Left forelimb (tissue), 1 donor: Measurements from ENCODE around the gene CNOT1.
"Not testable (repeated sequence)": the region's sequence is repeated elsewhere in the genome, so short reads cannot be mapped to it uniquely, and the experiment has no call there.

Experiments
- DNase-seq: peaks from one replicate; pipeline ENCODE4 v3.0.0-alpha.2; 2018; ENCODE audit warnings: low spot score

CNOT1 gene

DNA sequence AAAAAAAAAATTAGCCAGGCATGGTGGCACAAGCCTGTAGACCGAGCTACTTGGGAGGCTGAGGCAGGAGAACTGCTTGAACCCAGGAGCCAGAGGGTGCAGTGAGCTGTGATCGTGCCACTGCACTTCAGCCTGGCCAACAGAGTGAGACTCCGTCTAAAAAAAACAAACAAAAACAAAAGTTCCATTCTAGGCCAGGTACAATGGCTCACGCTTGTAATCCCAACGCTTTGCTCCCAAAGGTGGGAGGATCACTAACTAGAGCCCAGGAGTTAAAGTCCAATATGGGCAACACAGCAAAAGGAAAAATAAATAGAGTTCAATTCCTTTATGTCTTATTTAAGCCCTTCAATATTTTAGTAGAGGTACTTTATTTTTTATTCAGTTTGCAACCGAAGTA, 47.5 kb downstream of the CNOT1 start:
- no peak for DNase-seq

DNA sequence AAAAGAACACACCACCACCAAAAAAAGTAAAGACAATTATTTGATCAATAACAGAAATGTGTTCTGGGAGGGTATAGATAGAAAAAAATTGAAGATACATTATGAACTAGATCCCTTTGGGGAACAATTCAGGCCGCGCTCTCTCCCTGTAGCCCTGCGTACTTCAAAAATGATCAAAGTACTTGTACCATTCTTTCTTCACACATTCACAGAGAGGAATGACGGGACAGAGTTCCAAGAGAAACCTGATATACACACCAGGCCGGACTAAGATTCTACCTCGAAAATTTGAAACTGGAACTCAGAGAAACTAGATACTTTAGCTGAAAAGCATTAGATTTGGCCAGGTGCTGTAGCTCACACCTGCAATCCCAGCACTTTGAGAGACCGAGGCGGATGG, 50.0 kb downstream of the CNOT1 start:
- DNase-seq: no peak

- DNase-seq: no peak
Observed at GRCh38 chr16:58578642-58579041, 51.0 kb downstream of the CNOT1 start.

DNA sequence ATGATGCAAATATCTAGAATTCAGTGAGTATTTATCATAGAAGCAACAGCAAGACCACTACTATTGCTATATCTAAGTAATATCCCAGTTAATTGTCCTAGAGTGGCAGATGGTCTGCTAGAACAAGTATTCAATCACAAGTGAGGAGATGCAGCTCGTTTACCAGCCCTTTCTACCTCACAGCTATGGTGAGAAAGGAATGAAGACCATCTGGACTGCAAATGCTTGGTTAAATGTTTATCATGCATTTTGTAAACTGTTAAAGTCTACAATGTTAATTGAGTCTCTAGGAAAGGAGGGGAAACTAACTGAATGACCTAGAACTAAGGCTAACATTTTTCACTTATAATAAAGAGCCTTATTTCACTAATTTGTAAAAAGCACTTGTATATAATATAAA, 52.5 kb downstream of the CNOT1 start:
- DNase-seq: no peak

GRCh38 chr16:58574895-58575294, 54.7 kb downstream of the CNOT1 start:
- DNase-seq: no peak

- DNase-seq: not testable (repeated sequence)
Observed at GRCh38 chr16:58565697-58566096, 63.9 kb downstream of the CNOT1 start.

DNA sequence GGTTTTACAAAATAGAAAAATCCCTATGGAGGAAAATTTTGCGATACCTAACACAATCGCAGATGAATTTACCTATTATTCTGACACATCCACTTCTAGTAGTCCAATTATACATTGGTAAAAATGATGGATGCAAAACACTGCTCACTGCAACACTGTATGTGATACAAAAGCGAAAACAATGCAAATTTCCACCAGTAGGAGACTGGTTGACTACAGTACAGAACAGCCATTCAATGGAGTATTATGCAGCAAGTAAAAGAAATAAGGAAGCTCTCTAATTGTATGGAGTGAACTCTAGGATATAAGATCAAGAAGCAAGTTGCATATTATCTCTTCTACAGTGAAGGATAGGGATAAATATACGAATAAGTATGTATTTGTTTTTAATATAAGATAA, 65.9 kb downstream of the CNOT1 start:
- no peak for DNase-seq

DNA sequence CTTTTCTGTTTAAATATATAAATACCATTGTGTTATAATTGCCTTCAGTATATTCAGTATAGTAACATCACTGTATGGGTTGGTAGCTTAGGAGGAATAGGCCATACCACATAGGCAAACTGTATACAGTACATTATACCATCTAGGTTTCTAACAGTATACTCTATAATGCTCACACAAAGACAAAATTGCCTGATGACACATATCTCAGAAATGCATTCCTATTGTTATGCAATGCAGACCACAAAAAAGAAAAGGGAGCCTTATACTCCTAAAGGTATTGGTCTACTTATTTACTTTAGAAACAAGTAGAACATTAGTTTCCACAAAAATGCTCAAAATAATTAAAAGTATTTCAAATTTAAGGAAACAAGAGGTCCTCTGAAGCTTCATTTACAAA, 66.4 kb downstream of the CNOT1 start:
- DNase-seq: no peak

GRCh38 chr16:58556678-58557077, 72.9 kb downstream of the CNOT1 start:
- DNase-seq: no peak

DNA sequence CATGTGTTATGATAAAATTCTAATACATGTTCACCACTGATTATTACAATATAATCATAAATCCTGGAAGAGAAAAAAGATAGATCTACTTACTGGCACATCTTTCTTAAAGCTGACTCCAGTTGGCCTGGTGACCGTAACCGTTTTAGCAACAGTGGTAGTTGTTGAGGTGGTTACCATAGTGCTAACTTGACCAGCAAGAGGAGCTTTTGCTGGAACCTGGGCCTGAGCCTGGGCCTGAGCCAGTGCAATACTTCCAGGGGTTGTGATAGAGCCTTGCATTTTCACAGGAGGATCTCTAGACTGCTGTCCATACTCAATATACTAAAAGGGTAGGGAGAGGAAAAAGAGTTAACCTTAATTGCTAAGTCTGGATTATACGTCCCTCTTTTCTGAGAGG, 78.1 kb downstream of the CNOT1 start:
- no peak for DNase-seq

GRCh38 chr16:58548378-58548777, 81.2 kb downstream of the CNOT1 start:
- no peak for DNase-seq

GRCh38 chr16:58543685-58544084, 85.9 kb downstream of the CNOT1 start:
- no peak for DNase-seq

DNA sequence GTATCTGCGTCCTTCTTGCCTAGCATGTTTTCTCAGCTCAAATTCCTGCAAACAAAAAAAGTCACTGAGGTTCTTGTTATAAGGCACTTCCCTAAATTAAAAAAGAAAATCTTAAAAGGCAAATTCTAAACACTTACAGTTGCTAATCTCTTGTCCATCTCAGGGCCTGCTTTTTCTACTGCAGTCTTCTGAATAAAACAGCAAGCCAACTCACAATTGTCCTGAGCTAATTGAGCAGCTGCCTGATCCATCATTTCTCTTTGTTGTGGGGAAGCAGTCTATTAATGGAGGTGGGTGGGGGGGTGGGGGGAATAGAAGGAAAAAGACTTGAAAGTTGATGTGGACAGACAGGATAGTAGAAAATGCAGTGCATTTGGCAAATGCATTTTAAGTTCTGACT, 87.3 kb downstream of the CNOT1 start:
- DNase-seq: no peak

DNA sequence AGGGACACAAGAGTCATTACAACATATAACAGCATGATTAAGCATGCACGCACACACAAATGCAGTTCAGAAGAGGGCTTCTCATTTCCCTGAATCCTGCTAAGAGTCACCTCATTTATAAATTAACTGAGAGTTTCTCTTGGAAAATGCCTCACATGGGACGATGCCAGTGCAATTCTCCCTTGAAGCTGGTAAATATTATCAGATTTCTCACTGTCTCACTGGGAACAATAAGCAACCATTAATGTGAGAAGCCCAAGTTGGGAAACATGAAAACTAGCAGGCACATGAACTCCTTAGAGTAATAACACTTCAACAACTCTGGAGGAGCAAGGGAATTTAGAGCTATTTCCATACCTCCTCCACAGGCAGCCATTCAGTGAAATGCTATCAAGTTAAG, 87.9 kb downstream of the CNOT1 start:
- DNase-seq: no peak

- DNase-seq: no peak
Observed at GRCh38 chr16:58537124-58537906, 92.3 kb downstream of the CNOT1 start.

- no peak for DNase-seq
Observed at GRCh38 chr16:58536278-58536677, 93.3 kb downstream of the CNOT1 start.

DNA sequence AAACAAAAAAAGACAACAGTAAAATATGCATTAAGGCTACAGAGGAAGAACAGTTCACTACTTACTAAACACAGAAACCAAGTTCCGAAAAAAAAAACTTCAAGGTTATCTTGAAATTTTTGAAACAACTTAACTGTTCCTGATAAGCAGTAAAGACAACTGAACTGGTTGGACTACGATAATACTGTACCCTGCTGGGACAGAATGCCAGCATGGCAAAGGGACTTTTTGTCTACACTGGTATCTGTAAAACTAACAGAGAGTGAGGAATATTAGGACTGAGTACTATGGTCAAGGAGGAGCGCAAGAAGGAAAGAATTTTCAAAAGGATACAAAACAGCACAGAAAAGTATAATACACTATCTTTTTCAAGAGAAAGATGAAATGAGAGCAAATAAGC, 94.5 kb downstream of the CNOT1 start:
- no peak for DNase-seq

DNA sequence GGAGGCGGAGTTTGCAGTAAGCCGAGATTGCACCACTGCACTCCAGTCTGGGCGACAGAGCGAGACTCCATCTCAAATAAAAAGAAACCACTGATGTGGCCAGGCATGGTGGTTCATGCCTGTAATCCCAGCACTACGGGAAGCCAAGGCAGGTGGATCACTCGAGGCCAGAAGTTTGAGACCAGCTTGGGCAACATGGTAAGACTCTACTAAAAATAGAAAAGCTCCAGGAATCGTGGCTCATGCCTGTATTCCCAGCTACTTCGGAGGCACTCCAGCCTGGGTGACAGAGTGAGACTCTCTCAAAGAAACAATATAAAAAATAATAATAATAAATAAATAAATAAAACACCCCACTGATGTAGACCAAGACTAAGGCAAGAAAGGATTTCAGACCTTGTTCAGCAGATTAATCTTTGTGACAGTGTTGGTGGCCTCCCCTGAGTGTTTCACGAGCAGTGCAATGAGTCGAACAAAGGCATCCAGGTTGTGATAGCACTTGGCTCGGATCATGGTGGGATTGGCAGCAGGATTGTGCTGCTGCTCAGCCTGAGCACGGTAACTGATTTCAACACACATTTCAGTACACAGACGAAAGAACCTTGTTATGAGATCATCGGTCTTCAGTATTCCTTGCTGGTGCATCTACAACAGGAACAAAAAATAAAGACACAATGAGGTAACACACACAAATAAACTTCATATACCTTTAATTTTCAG, 95.7 kb downstream of the CNOT1 start:
- no peak for DNase-seq

GRCh38 chr16:58532414-58532813, 97.2 kb downstream of the CNOT1 start:
- DNase-seq: no peak

GRCh38 chr16:58530179-58530578, 99.4 kb downstream of the CNOT1 start:
- DNase-seq: no peak

DNA sequence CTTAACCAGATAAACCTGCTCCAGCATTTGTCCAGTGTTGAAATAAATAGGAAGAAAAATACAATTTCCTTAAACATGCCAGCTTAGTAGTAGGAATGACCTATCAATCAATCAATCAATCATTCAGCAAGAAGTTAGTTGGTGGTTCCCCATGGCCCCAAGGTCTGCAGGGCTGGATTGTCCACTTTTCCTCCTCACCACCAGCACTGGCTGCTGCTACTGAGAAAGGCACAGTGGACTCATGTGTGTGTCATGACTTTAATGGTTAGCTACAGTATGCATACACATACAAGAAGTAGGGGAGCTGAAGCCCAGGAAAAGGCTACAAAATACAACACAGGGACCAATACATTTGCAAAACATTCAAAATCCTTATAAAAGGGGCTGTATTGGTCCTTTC, 109.9 kb downstream of the CNOT1 start:
- no peak for DNase-seq

DNA sequence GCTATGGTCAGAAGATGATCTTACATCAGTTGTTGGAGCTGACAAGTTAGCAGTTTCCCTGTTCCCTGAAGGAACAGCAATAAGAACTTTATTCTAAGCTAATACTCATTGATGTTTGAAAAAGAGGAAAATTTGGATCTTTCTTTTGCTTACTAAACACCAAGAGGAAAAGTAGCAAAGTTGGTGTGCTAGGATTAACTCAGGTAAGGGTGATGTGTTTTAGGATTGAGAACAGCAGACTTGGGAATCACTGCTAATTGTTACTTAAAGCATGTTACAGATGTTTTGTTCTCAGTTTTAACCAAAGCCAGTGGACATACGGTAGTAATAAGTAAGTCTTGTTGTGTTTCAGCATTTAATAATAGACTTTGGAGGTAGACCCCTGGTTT, 110.7 kb downstream of the CNOT1 start:
- DNase-seq: no peak

DNA sequence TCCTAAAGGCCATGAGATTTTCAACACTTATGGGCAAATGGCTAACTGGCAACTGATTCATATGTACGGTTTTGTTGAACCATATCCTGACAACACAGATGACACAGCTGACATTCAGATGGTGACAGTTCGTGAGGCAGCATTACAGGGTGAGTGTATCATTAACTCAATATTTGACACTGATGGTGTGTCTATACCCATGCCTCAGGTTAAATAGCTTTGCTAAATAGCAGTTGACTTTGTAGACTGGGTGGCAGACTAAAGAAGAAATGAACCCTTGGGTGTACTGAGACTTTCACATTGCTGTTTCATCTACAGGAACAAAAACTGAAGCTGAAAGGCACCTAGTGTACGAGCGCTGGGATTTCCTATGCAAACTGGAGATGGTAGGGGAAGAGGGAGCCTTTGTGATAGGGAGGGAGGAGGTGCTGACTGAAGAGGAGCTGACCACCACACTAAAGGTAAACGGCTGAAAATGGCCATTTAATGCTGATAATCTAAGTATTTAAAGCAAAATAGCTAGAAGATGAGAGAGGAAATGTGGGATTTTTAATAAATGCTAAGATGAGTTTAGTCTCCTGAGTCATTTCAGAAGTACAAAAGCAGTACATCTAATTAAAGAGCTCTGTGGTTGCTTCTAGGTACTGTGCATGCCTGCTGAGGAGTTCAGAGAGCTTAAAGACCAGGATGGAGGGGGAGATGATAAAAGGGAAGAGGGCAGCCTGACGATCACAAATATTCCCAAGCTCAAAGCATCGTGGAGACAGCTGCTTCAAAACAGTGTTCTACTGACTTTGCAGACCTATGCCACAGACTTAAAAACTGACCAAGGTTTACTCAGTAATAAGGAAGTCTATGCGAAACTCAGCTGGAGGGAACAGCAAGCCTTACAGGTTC, 111.3 kb downstream of the CNOT1 start:
- DNase-seq: no peak
